K562 (cell line): Measurements from ENCODE around the gene NDUFAF3. TPM values are rescaled to one million over a fixed set of nuclear protein-coding genes. Genes with fewer than 3 reads are reported as not detected.
A peak's percentile ranks its signal among the peaks of the same experiment; 100 is the strongest.

ENCODE experiments used
- KLF16 ChIP-seq: IDR thresholded peaks from 2 replicates; pipeline ENCODE4 v1.6.1; 2016; ENCODE audit warnings: antibody characterized with exemption
- MGA ChIP-seq: fragments of 450-650 bp; IDR thresholded peaks from 2 replicates; pipeline ENCODE4 v1.6.1; 2016; ENCODE audit warnings: mild to moderate bottlenecking, moderate library complexity
- NFYB ChIP-seq: IDR thresholded peaks from 2 replicates; pipeline ENCODE4 v1.6.1; 2011; ENCODE audit warnings: mild to moderate bottlenecking, moderate library complexity; ENCODE audit not compliant: insufficient read length; ENCODE audit errors: extremely low read depth
- PHF8 ChIP-seq: fragments of 200-600 bp; sonication (generic); IDR thresholded peaks from 2 replicates; pipeline ENCODE4 v1.6.1; 2012; ENCODE audit warnings: mixed run types, mild to moderate bottlenecking, inconsistent platforms, low read length, moderate library complexity, borderline replicate concordance
- POLR2A ChIP-seq: fragments of 450-650 bp; conservative IDR thresholded peaks from 2 replicates; pipeline ENCODE4 v1.6.1; 2016
- RBM17 ChIP-seq: fragments of 200-400 bp; formaldehyde crosslinking; IDR thresholded peaks from 2 replicates; pipeline ENCODE4 v1.6.1; 2017; ENCODE audit warnings: low read depth, mild to moderate bottlenecking, low read length, borderline replicate concordance
- SAFB ChIP-seq: fragments of 200-400 bp; formaldehyde crosslinking; IDR thresholded peaks from 2 replicates; pipeline ENCODE4 v1.6.1; 2017; ENCODE audit warnings: low read depth, low read length, borderline replicate concordance
- ZNF23 ChIP-seq: fragments of 250-450 bp; sonication (Bioruptor Pico); IDR thresholded peaks from 2 replicates; pipeline ENCODE4 v1.4.0; 2020; ENCODE audit warnings: mild to moderate bottlenecking
- polyA plus RNA-seq, 8 experiments: library from polyadenylated mRNA; depleted of rRNA in 4 of 8; stranded (reverse) in 5 of 8; unstranded in 3 of 8; fragments of >200 nt; fragmentation: Nextera tagmentation in 2 of 8; fragmentation: Illumina TruSeq in 1 of 8; extraction: Ambion mirVana in 2 of 8; extraction: Trizol in 1 of 8; gene quantifications; 2 replicates each; pipeline versions ENCODE4 v1.2.1 to v1.2.3, GENCODE V29; 2011 to 2014; ENCODE audit warnings: inconsistent platforms in 1 of 8, missing spikeins in 1 of 8
- total RNA-seq, 7 experiments: library from RNA; depleted of rRNA in 6 of 7; stranded (reverse); fragments of >200 nt in 6 of 7; fragmentation: Illumina TruSeq in 2 of 7; extraction: Trizol in 2 of 7; gene quantifications; 2 replicates each; pipeline versions ENCODE4 v1.2.1 to v1.2.3, GENCODE V29; 2011 to 2021; ENCODE audit warnings: low replicate concordance in 1 of 7
- TF ChIP-seq, protein P1 (sequence below): fragments of 450-650 bp; IDR thresholded peaks from 2 replicates; pipeline ENCODE4 v1.6.1; 2018; ENCODE audit not compliant: partially characterized antibody
- TF ChIP-seq, protein P2 (sequence below): fragments of 450-650 bp; IDR thresholded peaks from 2 replicates; pipeline ENCODE4 v1.6.1; 2017; ENCODE audit warnings: antibody characterized with exemption

Gene NDUFAF3
- total and polyA plus RNA-seq, 9 of the 15 experiments (the other 6 are each of a cell fraction or from before 2014, with no cell fraction given), result 17.0 to 127 (median 36.3) TPM

DNA sequence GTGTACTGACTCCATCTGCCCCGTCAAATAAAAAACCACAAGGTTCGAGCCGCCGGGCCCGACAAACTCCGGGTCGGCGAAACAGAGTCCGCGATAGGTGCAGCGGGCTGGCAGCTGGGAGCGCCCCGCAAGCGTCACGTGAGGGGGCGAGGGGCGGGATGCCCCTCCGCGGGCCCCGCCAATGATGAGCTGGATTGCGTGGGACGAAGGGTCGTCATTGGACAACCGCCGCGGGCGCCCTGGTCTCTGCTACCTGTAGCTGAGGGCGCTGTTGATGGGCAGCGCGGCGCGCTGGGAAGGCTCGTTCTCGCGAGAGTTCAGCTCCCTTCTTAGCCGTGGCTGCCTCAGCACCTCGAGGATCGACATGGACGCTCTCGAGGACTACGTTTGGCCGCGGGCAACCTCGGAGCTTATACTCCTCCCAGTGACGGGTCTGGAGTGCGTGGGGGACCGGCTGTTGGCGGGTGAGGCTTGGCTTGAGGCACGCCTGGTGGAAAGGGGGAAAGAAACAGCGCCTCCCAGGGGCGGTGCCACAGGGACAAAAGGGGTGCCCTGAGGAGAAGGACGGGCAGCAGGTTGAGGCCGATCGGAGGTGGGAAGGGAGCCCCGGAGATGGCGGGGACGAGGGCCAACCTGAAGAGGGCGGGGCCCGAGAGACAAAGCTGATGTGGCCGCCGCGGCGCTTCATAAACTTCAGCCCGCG lies 14.7 kb upstream of the NDUFAF3 start, which contains the start of gene WDR6 (continued):
- no peak for TF ChIP-seq KLF16
- no peak for TF ChIP-seq ZNF23 (CRISPR knock-in tag)
- peak; percentile 94 for TF ChIP-seq POLR2A
- TF ChIP-seq, protein P1, sequence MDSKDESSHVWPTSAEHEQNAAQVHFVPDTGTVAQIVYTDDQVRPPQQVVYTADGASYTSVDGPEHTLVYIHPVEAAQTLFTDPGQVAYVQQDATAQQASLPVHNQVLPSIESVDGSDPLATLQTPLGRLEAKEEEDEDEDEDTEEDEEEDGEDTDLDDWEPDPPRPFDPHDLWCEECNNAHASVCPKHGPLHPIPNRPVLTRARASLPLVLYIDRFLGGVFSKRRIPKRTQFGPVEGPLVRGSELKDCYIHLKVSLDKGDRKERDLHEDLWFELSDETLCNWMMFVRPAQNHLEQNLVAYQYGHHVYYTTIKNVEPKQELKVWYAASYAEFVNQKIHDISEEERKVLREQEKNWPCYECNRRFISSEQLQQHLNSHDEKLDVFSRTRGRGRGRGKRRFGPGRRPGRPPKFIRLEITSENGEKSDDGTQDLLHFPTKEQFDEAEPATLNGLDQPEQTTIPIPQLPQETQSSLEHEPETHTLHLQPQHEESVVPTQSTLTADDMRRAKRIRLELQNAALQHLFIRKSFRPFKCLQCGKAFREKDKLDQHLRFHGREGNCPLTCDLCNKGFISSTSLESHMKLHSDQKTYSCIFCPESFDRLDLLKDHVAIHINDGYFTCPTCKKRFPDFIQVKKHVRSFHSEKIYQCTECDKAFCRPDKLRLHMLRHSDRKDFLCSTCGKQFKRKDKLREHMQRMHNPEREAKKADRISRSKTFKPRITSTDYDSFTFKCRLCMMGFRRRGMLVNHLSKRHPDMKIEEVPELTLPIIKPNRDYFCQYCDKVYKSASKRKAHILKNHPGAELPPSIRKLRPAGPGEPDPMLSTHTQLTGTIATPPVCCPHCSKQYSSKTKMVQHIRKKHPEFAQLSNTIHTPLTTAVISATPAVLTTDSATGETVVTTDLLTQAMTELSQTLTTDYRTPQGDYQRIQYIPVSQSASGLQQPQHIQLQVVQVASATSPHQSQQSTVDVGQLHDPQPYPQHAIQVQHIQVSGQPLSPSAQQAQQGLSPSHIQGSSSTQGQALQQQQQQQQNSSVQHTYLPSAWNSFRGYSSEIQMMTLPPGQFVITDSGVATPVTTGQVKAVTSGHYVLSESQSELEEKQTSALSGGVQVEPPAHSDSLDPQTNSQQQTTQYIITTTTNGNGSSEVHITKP, result peak; percentile 36
- peak; percentile 86; the same call in 1 of the 2 replicates for TF ChIP-seq SAFB
- TF ChIP-seq PHF8, result peak; percentile 88
- peak; percentile 91 for TF ChIP-seq MGA
- no peak for TF ChIP-seq RBM17
- TF ChIP-seq, protein P2, sequence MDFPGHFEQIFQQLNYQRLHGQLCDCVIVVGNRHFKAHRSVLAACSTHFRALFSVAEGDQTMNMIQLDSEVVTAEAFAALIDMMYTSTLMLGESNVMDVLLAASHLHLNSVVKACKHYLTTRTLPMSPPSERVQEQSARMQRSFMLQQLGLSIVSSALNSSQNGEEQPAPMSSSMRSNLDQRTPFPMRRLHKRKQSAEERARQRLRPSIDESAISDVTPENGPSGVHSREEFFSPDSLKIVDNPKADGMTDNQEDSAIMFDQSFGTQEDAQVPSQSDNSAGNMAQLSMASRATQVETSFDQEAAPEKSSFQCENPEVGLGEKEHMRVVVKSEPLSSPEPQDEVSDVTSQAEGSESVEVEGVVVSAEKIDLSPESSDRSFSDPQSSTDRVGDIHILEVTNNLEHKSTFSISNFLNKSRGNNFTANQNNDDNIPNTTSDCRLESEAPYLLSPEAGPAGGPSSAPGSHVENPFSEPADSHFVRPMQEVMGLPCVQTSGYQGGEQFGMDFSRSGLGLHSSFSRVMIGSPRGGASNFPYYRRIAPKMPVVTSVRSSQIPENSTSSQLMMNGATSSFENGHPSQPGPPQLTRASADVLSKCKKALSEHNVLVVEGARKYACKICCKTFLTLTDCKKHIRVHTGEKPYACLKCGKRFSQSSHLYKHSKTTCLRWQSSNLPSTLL, result no peak
- peak; percentile 80 for TF ChIP-seq NFYB
